GM23338 (cell line): ENCODE results near the gene MINDY1. TPM values are rescaled to one million over a fixed set of nuclear protein-coding genes. Genes with fewer than 3 reads are reported as not detected.

Source experiments
- ATAC-seq: fragments of 200-7000 bp; cut with Tn5 transposase; 3 replicates; pipeline ENCODE4 v1.9.1; 2020
- DNase-seq: peaks from one replicate; pipeline ENCODE4 v3.0.0-alpha.2; 2015; ENCODE audit warnings: low spot score
- H2AFZ ChIP-seq: fragments of 200-600 bp; sonication (generic); 2 replicates; pipeline ENCODE4 v1.8.0; 2016; ENCODE audit warnings: antibody characterized with exemption, mild to moderate bottlenecking, moderate library complexity
- H3F3A ChIP-seq: fragments of 200-600 bp; sonication (generic); replicated peaks from 2 replicates; pipeline ENCODE4 v1.8.0; 2017; ENCODE audit warnings: antibody characterized with exemption, mixed run types, low read depth
- H3K27ac ChIP-seq: fragments of 200-600 bp; sonication (generic); 2 replicates; pipeline ENCODE4 v1.6.1; 2016; ENCODE audit warnings: low read depth
- H3K27me3 ChIP-seq: fragments of 200-600 bp; sonication (generic); 2 replicates; pipeline ENCODE4 v1.8.0; 2016; ENCODE audit warnings: mild to moderate bottlenecking, mixed run types, moderate library complexity; ENCODE audit not compliant: insufficient read depth
- H3K36me3 ChIP-seq: fragments of 200-600 bp; sonication (generic); 2 replicates; pipeline ENCODE4 v1.8.0; 2016; ENCODE audit warnings: mild to moderate bottlenecking; ENCODE audit not compliant: insufficient read depth
- H3K4me1 ChIP-seq: fragments of 200-600 bp; sonication (generic); 2 replicates; pipeline ENCODE4 v1.8.0; 2016; ENCODE audit warnings: mild to moderate bottlenecking, moderate library complexity; ENCODE audit not compliant: insufficient read depth
- H3K4me2 ChIP-seq: fragments of 200-600 bp; sonication (generic); 2 replicates; pipeline ENCODE4 v1.7.1; 2017; ENCODE audit warnings: mixed run types
- H3K4me3 ChIP-seq: fragments of 200-600 bp; sonication (generic); 2 replicates; pipeline ENCODE4 v1.6.1; 2016; ENCODE audit warnings: mixed run types
- H3K79me2 ChIP-seq: fragments of 200-600 bp; sonication (generic); replicated peaks from 2 replicates; pipeline ENCODE4 v1.8.0; 2017; ENCODE audit warnings: mild to moderate bottlenecking; ENCODE audit not compliant: insufficient read depth
- H3K9me2 ChIP-seq: fragments of 200-600 bp; sonication (generic); 2 replicates; pipeline ENCODE4 v1.8.0; 2017; ENCODE audit not compliant: insufficient read depth
- H4K20me1 ChIP-seq: fragments of 200-600 bp; sonication (generic); replicated peaks from 2 replicates; pipeline ENCODE4 v1.8.0; 2017; ENCODE audit warnings: mild to moderate bottlenecking; ENCODE audit not compliant: insufficient read depth
- H3K27ac Mint-ChIP-seq: 2 replicates; pipeline ENCODE4 v1.8.0; 2020; ENCODE audit warnings: inconsistent platforms, mild to moderate bottlenecking, moderate library complexity, mixed read lengths
- H3K27me3 Mint-ChIP-seq: 3 replicates; pipeline ENCODE4 v1.8.0; 2022; ENCODE audit warnings: low read depth, mild to moderate bottlenecking, moderate library complexity, mixed read lengths, inconsistent platforms; ENCODE audit not compliant: insufficient read depth, poor library complexity
- H3K36me3 Mint-ChIP-seq: 3 replicates; pipeline ENCODE4 v1.8.0; 2021; ENCODE audit warnings: low read depth, mild to moderate bottlenecking, inconsistent platforms, moderate library complexity, mixed read lengths
- H3K4me1 Mint-ChIP-seq: 3 replicates; pipeline ENCODE4 v1.8.0; 2020; ENCODE audit warnings: mild to moderate bottlenecking, inconsistent platforms, mixed read lengths
- H3K4me3 Mint-ChIP-seq: 3 replicates; pipeline ENCODE4 v1.8.0; 2021; ENCODE audit warnings: moderate library complexity, mild to moderate bottlenecking, inconsistent platforms, mixed read lengths
- H3K9me3 Mint-ChIP-seq: 3 replicates; pipeline ENCODE4 v1.8.0; 2020; ENCODE audit warnings: moderate library complexity, mild to moderate bottlenecking, inconsistent platforms, mixed read lengths
- CREB1 ChIP-seq: fragments of 250-450 bp; sonication (Bioruptor Pico); IDR thresholded peaks from 2 replicates; pipeline ENCODE4 v1.5.0; 2020; ENCODE audit warnings: low read depth, mild to moderate bottlenecking, moderate library complexity
- EZH2 ChIP-seq: fragments of 200-600 bp; sonication (generic); IDR thresholded peaks from one replicate; pipeline ENCODE4 v1.8.0; 2017; ENCODE audit warnings: antibody characterized with exemption, mild to moderate bottlenecking, low read depth; ENCODE audit not compliant: unreplicated experiment
- EZH2phosphoT487 ChIP-seq: fragments of 200-600 bp; sonication (generic); IDR thresholded peaks from one replicate; pipeline ENCODE4 v1.8.1; 2018; ENCODE audit warnings: antibody characterized with exemption; ENCODE audit not compliant: unreplicated experiment
- POLR2AphosphoS5 ChIP-seq: IDR thresholded peaks from 2 replicates; pipeline ENCODE4 v1.6.1; 2016; ENCODE audit warnings: antibody characterized with exemption, low read depth
- STAT1 ChIP-seq: IDR thresholded peaks from one replicate; pipeline ENCODE4 v1.6.1; 2016; ENCODE audit warnings: antibody characterized with exemption; ENCODE audit not compliant: unreplicated experiment
- ZNF114 ChIP-seq: fragments of 250-450 bp; sonication (Bioruptor Pico); IDR thresholded peaks from 2 replicates; pipeline ENCODE4 v1.5.0; 2020; ENCODE audit warnings: mild to moderate bottlenecking, moderate library complexity
- ZNF331 ChIP-seq: fragments of 250-450 bp; sonication (Bioruptor Pico); IDR thresholded peaks from 2 replicates; pipeline ENCODE4 v1.5.0; 2020; ENCODE audit warnings: low read depth, mild to moderate bottlenecking, moderate library complexity
- polyA plus RNA-seq: library from polyadenylated mRNA; unstranded; fragments of >200 nt; fragmentation: Nextera tagmentation; extraction: Ambion mirVana; gene quantifications from 2 replicates; pipeline ENCODE4 v1.2.1, GENCODE V29; 2016
- total RNA-seq: library from RNA; depleted of rRNA; stranded (reverse); fragments of >200 nt; shearing (Covaris generic); gene quantifications from 2 replicates; pipeline ENCODE4 v1.2.3, GENCODE V29; 2014
- TF ChIP-seq, protein P1 (sequence below), 2 experiments: fragments of 200-600 bp in 1 of 2; sonication (generic) in 1 of 2; conservative IDR thresholded peaks; 2 replicates each; pipeline versions ENCODE4 v1.5.1 to v1.6.1; 2016 to 2017; ENCODE audit warnings: antibody characterized with exemption in 2 of 2, low read depth in 2 of 2, mild to moderate bottlenecking in 2 of 2, moderate library complexity in 1 of 2
- TF ChIP-seq, protein P2 (sequence below): IDR thresholded peaks from 2 replicates; pipeline ENCODE4 v1.6.1; 2016; ENCODE audit warnings: antibody characterized with exemption
- TF ChIP-seq, protein P3 (sequence below): fragments of 250-450 bp; sonication (Bioruptor Pico); IDR thresholded peaks from 2 replicates; pipeline ENCODE4 v1.5.0; 2020; ENCODE audit warnings: mild to moderate bottlenecking, moderate library complexity

Gene MINDY1
- total and polyA plus RNA-seq, 2 experiments from 2014 or later: 4.5 to 10.3 TPM

DNA sequence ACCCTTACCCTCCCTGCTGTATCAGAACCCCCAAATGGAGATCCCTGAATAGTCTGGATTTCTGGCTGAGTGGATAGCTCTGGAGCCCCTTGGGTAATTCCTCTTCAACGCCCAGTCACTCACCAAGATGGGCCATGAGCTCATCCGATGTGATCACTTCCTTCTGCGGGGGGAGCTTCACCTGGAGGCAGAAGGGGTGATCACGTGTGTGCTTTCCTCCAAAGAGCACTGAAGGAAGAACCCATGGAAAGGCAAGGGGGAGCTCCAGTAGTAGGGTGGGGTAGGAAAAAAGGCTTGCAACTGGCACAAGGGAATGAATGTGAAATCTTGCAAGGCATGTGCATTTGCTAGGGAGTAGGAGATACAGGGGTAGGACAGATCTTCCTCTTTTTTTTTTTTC is 5.1 kb downstream of the MINDY1 start:
- Mint-ChIP-seq H3K4me1 (peaks cover 18% of the 10 kb centered on the region), H3K4me3 (no peak overlapping the region; the same call in 2 of the 3 replicates), H3K9me3 (no peaks in the 10 kb centered on the region), H3K27me3 (peaks cover 19% of the 10 kb centered on the region), H3K36me3 (peaks cover 5% of the 10 kb centered on the region; the same call in 2 of the 3 replicates), H3K27ac (peak overlapping the region; percentile 24; the same call in 1 of the 2 replicates)
- Histone ChIP-seq H3F3A (peaks cover 4% of the 10 kb centered on the region; the same call in 1 of the 2 replicates), H3K79me2 (no peaks in the 10 kb centered on the region), H3K36me3 (no peaks in the 10 kb centered on the region), H3K4me1 (peaks cover 17% of the 10 kb centered on the region), H3K9me2 (no peaks in the 10 kb centered on the region), H3K27ac (no peak overlapping the region), H4K20me1 (no peaks in the 10 kb centered on the region), H3K27me3 (no peaks in the 10 kb centered on the region), H2AFZ (no peak overlapping the region), H3K4me2 (no peak overlapping the region), H3K4me3 (no peak overlapping the region)
- ATAC-seq (no peak), DNase-seq (no peak)
- no peak for TF ChIP-seq EZH2phosphoT487
- TF ChIP-seq ZNF331 (CRISPR knock-in tag): no peak
- TF ChIP-seq ZNF114: no peak
- no peak for TF ChIP-seq STAT1
- no peak for TF ChIP-seq CREB1 (CRISPR knock-in tag)
- no peak for TF ChIP-seq POLR2AphosphoS5
- TF ChIP-seq, protein P1, sequence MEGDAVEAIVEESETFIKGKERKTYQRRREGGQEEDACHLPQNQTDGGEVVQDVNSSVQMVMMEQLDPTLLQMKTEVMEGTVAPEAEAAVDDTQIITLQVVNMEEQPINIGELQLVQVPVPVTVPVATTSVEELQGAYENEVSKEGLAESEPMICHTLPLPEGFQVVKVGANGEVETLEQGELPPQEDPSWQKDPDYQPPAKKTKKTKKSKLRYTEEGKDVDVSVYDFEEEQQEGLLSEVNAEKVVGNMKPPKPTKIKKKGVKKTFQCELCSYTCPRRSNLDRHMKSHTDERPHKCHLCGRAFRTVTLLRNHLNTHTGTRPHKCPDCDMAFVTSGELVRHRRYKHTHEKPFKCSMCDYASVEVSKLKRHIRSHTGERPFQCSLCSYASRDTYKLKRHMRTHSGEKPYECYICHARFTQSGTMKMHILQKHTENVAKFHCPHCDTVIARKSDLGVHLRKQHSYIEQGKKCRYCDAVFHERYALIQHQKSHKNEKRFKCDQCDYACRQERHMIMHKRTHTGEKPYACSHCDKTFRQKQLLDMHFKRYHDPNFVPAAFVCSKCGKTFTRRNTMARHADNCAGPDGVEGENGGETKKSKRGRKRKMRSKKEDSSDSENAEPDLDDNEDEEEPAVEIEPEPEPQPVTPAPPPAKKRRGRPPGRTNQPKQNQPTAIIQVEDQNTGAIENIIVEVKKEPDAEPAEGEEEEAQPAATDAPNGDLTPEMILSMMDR (conservative IDR thresholded peaks at IDR 0.05; ENCODE audit: low read depth in 2 of 2): no peak
- TF ChIP-seq, protein P2, sequence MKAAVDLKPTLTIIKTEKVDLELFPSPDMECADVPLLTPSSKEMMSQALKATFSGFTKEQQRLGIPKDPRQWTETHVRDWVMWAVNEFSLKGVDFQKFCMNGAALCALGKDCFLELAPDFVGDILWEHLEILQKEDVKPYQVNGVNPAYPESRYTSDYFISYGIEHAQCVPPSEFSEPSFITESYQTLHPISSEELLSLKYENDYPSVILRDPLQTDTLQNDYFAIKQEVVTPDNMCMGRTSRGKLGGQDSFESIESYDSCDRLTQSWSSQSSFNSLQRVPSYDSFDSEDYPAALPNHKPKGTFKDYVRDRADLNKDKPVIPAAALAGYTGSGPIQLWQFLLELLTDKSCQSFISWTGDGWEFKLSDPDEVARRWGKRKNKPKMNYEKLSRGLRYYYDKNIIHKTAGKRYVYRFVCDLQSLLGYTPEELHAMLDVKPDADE: no peak
- no peak for TF ChIP-seq EZH2
- TF ChIP-seq, protein P3, sequence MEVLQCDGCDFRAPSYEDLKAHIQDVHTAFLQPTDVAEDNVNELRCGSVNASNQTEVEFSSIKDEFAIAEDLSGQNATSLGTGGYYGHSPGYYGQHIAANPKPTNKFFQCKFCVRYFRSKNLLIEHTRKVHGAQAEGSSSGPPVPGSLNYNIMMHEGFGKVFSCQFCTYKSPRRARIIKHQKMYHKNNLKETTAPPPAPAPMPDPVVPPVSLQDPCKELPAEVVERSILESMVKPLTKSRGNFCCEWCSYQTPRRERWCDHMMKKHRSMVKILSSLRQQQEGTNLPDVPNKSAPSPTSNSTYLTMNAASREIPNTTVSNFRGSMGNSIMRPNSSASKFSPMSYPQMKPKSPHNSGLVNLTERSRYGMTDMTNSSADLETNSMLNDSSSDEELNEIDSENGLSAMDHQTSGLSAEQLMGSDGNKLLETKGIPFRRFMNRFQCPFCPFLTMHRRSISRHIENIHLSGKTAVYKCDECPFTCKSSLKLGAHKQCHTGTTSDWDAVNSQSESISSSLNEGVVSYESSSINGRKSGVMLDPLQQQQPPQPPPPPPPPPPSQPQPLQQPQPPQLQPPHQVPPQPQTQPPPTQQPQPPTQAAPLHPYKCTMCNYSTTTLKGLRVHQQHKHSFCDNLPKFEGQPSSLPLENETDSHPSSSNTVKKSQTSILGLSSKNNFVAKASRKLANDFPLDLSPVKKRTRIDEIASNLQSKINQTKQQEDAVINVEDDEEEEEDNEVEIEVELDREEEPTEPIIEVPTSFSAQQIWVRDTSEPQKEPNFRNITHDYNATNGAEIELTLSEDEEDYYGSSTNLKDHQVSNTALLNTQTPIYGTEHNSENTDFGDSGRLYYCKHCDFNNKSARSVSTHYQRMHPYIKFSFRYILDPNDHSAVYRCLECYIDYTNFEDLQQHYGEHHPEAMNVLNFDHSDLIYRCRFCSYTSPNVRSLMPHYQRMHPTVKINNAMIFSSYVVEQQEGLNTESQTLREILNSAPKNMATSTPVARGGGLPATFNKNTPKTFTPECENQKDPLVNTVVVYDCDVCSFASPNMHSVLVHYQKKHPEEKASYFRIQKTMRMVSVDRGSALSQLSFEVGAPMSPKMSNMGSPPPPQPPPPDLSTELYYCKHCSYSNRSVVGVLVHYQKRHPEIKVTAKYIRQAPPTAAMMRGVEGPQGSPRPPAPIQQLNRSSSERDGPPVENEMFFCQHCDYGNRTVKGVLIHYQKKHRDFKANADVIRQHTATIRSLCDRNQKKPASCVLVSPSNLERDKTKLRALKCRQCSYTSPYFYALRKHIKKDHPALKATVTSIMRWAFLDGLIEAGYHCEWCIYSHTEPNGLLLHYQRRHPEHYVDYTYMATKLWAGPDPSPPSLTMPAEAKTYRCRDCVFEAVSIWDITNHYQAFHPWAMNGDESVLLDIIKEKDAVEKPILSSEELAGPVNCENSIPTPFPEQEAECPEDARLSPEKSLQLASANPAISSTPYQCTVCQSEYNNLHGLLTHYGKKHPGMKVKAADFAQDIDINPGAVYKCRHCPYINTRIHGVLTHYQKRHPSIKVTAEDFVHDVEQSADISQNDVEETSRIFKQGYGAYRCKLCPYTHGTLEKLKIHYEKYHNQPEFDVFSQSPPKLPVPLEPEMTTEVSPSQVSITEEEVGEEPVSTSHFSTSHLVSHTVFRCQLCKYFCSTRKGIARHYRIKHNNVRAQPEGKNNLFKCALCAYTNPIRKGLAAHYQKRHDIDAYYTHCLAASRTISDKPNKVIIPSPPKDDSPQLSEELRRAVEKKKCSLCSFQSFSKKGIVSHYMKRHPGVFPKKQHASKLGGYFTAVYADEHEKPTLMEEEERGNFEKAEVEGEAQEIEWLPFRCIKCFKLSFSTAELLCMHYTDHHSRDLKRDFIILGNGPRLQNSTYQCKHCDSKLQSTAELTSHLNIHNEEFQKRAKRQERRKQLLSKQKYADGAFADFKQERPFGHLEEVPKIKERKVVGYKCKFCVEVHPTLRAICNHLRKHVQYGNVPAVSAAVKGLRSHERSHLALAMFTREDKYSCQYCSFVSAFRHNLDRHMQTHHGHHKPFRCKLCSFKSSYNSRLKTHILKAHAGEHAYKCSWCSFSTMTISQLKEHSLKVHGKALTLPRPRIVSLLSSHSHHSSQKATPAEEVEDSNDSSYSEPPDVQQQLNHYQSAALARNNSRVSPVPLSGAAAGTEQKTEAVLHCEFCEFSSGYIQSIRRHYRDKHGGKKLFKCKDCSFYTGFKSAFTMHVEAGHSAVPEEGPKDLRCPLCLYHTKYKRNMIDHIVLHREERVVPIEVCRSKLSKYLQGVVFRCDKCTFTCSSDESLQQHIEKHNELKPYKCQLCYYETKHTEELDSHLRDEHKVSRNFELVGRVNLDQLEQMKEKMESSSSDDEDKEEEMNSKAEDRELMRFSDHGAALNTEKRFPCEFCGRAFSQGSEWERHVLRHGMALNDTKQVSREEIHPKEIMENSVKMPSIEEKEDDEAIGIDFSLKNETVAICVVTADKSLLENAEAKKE: no peak
